C1 segment of cervical spinal cord (tissue), 14 donors: Measurements from ENCODE around the gene FCRL2.

Source experiments
- DNase-seq, 14 donors: peaks; one replicate each; lab custom pipeline; 2025; lab: John Stamatoyannopoulos, UW

Gene FCRL2

GRCh38 chr1:157776971-157777391 lies at the start of gene FCRL2:
Gene FCRL2 (minus strand): TSS chr1:157777132. CDS start chr1:157777073, 59 bp downstream.
- DNase-seq, result no peak

- DNase-seq, result no peak
Observed at GRCh38 chr1:157820299-157820698, 43.4 kb upstream of the FCRL2 start.

- no peak for DNase-seq
Observed at GRCh38 chr1:157819896-157820295, 43.0 kb upstream of the FCRL2 start, which contains the start of gene FCRL1. Gene FCRL1 (minus strand): TSS chr1:157820120. CDS start chr1:157820037, 83 bp downstream.

- no peak for DNase-seq
Observed at GRCh38 chr1:157819215-157819614, 42.3 kb upstream of the FCRL2 start.

- no peak for DNase-seq
Observed at GRCh38 chr1:157813269-157813668, 36.3 kb upstream of the FCRL2 start.

- no peak for DNase-seq
Observed at GRCh38 chr1:157806431-157807149, 29.7 kb upstream of the FCRL2 start.

- peak in 1 of 14 donors; percentile 0 for DNase-seq
Observed at GRCh38 chr1:157803851-157804250, 26.9 kb upstream of the FCRL2 start.

GRCh38 chr1:157799996-157800395 lies 23.1 kb upstream of the FCRL2 start:
- DNase-seq, result no peak

- DNase-seq, result no peak
Observed at GRCh38 chr1:157798211-157798610, 21.3 kb upstream of the FCRL2 start.

- no peak for DNase-seq
Observed at GRCh38 chr1:157785248-157785647, 8.3 kb upstream of the FCRL2 start.

GRCh38 chr1:157784801-157785200 lies 7.9 kb upstream of the FCRL2 start:
- DNase-seq, result no peak

- DNase-seq, result no peak
Observed at GRCh38 chr1:157782931-157783330, 6.0 kb upstream of the FCRL2 start.

- no peak for DNase-seq
Observed at GRCh38 chr1:157781048-157781447, 4.1 kb upstream of the FCRL2 start.

GRCh38 chr1:157775101-157775870 lies 1.6 kb downstream of the FCRL2 start:
- DNase-seq, result no peak

GRCh38 chr1:157774412-157774811 lies 2.5 kb downstream of the FCRL2 start:
- no peak for DNase-seq

GRCh38 chr1:157773493-157774350 lies 3.2 kb downstream of the FCRL2 start:
- DNase-seq, result no peak

- no peak for DNase-seq
Observed at GRCh38 chr1:157771661-157772425, 5.1 kb downstream of the FCRL2 start.

GRCh38 chr1:157770442-157771043 lies 6.4 kb downstream of the FCRL2 start:
- DNase-seq, result no peak

GRCh38 chr1:157766792-157767191 lies 10.1 kb downstream of the FCRL2 start:
- DNase-seq, result no peak

- DNase-seq, result no peak
Observed at GRCh38 chr1:157758018-157758417, 18.9 kb downstream of the FCRL2 start.

GRCh38 chr1:157753611-157754010 lies 23.3 kb downstream of the FCRL2 start:
- no peak for DNase-seq
